ENCODE measurements around the gene RORC.

- TF ChIP-seq CTCF (conservative IDR thresholded peaks at IDR 0.05; ENCODE audit: low read depth, low read length) (no peak), EZH2 (IDR thresholded peaks at IDR 0.05; ENCODE audit: low read length, unreplicated experiment) (no peak)
Observed at GRCh38 chr1:151822404-151822803, 9.2 kb downstream of the RORC start.
